Vagina (tissue), 2 donors: ENCODE data around the gene SUPT3H.

Experiments
- POLR2A ChIP-seq, 2 donors: fragments of 450-650 bp; IDR thresholded peaks; one replicate each; pipeline ENCODE4 v1.6.1; 2017; ENCODE audit warnings: antibody characterized with exemption in 2 of 2, mild to moderate bottlenecking in 2 of 2, moderate library complexity in 2 of 2
- POLR2AphosphoS5 ChIP-seq, 2 donors: sonication (generic); formaldehyde crosslinking; IDR thresholded peaks; one replicate each; pipeline ENCODE4 v1.9.0; 2017; ENCODE audit warnings: antibody characterized with exemption in 2 of 2, mild to moderate bottlenecking in 2 of 2, low read depth in 1 of 2; ENCODE audit not compliant: insufficient read depth in 1 of 2
- TF ChIP-seq, protein P1 (sequence below), 3 experiments: fragments of 450-650 bp in 2 of 3; fragments of 200-600 bp in 1 of 3; sonication (generic) in 1 of 3; IDR thresholded peaks; one replicate each; pipeline ENCODE4 v1.5.1; 2017 to 2019; ENCODE audit warnings: antibody characterized with exemption in 3 of 3, mild to moderate bottlenecking in 2 of 3, moderate library complexity in 2 of 3

DNA sequence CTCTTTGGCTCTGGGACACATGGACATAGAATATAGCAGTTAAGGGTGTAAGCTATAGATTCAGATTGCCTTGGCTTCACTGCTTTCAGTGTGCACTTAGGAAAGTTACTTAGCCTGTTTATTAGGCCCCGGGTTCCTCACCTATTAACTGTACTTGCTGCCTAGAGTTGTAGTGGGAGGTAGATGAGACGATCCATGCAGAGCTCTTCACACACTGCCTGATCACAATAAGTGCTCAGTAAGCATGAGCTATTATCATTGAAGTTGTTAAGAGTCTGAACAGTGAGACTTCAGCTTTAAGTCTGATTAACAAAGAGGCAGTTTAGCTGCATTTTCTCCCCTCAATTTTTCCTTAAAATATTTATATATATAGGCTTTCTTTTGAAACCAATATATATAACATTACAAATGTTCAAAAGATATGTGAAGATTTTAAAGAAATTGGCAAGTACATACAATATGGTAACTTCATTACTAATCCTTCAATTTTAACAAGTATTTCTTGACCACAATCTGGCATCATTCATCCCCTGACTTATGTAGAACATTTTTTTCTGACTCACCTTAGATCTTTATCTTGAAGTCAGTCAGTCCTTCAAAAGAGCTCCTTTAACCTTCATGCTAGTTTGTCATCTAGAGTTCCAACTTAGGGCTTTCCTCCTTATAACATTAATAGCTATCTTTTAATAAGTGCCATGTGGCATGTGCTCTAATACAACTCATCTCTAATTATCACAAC is 20.5 kb upstream of the SUPT3H start:
- TF ChIP-seq POLR2A (IDR thresholded peaks at IDR 0.05) (no peak), POLR2AphosphoS5 (IDR thresholded peaks at IDR 0.05; ENCODE audit: insufficient read depth in 1 of 2, low read depth in 1 of 2) (no peak)
- TF ChIP-seq, protein P1, sequence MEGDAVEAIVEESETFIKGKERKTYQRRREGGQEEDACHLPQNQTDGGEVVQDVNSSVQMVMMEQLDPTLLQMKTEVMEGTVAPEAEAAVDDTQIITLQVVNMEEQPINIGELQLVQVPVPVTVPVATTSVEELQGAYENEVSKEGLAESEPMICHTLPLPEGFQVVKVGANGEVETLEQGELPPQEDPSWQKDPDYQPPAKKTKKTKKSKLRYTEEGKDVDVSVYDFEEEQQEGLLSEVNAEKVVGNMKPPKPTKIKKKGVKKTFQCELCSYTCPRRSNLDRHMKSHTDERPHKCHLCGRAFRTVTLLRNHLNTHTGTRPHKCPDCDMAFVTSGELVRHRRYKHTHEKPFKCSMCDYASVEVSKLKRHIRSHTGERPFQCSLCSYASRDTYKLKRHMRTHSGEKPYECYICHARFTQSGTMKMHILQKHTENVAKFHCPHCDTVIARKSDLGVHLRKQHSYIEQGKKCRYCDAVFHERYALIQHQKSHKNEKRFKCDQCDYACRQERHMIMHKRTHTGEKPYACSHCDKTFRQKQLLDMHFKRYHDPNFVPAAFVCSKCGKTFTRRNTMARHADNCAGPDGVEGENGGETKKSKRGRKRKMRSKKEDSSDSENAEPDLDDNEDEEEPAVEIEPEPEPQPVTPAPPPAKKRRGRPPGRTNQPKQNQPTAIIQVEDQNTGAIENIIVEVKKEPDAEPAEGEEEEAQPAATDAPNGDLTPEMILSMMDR (IDR thresholded peaks at IDR 0.05) = no peak
